GM12878 (cell line): ENCODE measurements around the gene VN1R4.

Experiments used
- BCL3 ChIP-seq: IDR thresholded peaks from 2 replicates; pipeline ENCODE4 v1.6.1; 2011; ENCODE audit warnings: borderline replicate concordance, low read depth, mild to moderate bottlenecking, moderate library complexity, low read length; ENCODE audit not compliant: insufficient read depth, poor library complexity, severe bottlenecking
- BHLHE40 ChIP-seq, 2 experiments: fragments of 450-650 bp in 1 of 2; IDR thresholded peaks; 2 replicates each; pipeline ENCODE4 v1.6.1; 2011 to 2017; ENCODE audit warnings: low read depth in 2 of 2, borderline replicate concordance in 1 of 2, improper control_type of control experiment in 1 of 2, low read length in 1 of 2, mild to moderate bottlenecking in 1 of 2
- EP300 ChIP-seq, 2 experiments: fragments of 150-350 bp in 1 of 2; IDR thresholded peaks; 2 replicates each; pipeline ENCODE4 v1.6.1; 2011 to 2012; ENCODE audit warnings: low read depth in 2 of 2, low read length in 2 of 2, borderline replicate concordance in 1 of 2, improper control_type of control experiment in 1 of 2, inconsistent platforms in 1 of 2; ENCODE audit not compliant: control insufficient read depth in 1 of 2
- EZH2 ChIP-seq: IDR thresholded peaks from 2 replicates; pipeline ENCODE4 v1.6.1; 2012; ENCODE audit warnings: low read depth, mild to moderate bottlenecking, control low read depth, inconsistent platforms, low read length, borderline replicate concordance; ENCODE audit not compliant: control insufficient read depth
- GABPA ChIP-seq: IDR thresholded peaks from 2 replicates; pipeline ENCODE4 v1.6.1; 2014; ENCODE audit warnings: antibody characterized with exemption, low read depth, mild to moderate bottlenecking, inconsistent platforms
- HDAC2 ChIP-seq: fragments of 200-600 bp; sonication (generic); IDR thresholded peaks from 2 replicates; pipeline ENCODE4 v1.6.1; 2017
- IRF4 ChIP-seq: IDR thresholded peaks from 2 replicates; pipeline ENCODE4 v1.6.1; 2011; ENCODE audit warnings: low read depth, low read length
- JUND ChIP-seq: IDR thresholded peaks from 2 replicates; pipeline ENCODE4 v1.6.1; 2012; ENCODE audit warnings: low read depth, mild to moderate bottlenecking, low read length, improper control_type of control experiment, moderate library complexity
- KAT2A ChIP-seq: conservative IDR thresholded peaks from 2 replicates; pipeline ENCODE4 v1.6.1; 2011; ENCODE audit warnings: low read depth, low read length; ENCODE audit not compliant: control insufficient read depth
- POLR2A ChIP-seq: IDR thresholded peaks from 2 replicates; pipeline ENCODE4 v1.6.1; 2011; ENCODE audit warnings: low read depth, mild to moderate bottlenecking, low read length
- RCOR1 ChIP-seq: conservative IDR thresholded peaks from 2 replicates; pipeline ENCODE4 v1.6.1; 2012; ENCODE audit warnings: low read depth, low read length, improper control_type of control experiment
- SIN3A ChIP-seq: IDR thresholded peaks from 2 replicates; pipeline ENCODE4 v1.6.1; 2012; ENCODE audit warnings: low read depth, low read length, improper control_type of control experiment
- YY1 ChIP-seq: IDR thresholded peaks from 2 replicates; pipeline ENCODE4 v1.6.1; 2011; ENCODE audit warnings: low read depth, mild to moderate bottlenecking, low read length
- TF ChIP-seq, protein P1 (sequence below), 3 experiments: IDR thresholded peaks in 2 of 3; conservative IDR thresholded peaks in 1 of 3; 2 replicates each; pipeline ENCODE4 v1.5.1; 2011; ENCODE audit warnings: low read depth in 3 of 3, low read length in 3 of 3, mild to moderate bottlenecking in 3 of 3, control low read depth in 2 of 3, moderate library complexity in 2 of 3, inconsistent platforms in 1 of 3, mixed read lengths in 1 of 3; ENCODE audit not compliant: control insufficient read depth in 2 of 3, insufficient read depth in 1 of 3; ENCODE audit errors: extremely low read depth in 1 of 3

- TF ChIP-seq, protein P1, sequence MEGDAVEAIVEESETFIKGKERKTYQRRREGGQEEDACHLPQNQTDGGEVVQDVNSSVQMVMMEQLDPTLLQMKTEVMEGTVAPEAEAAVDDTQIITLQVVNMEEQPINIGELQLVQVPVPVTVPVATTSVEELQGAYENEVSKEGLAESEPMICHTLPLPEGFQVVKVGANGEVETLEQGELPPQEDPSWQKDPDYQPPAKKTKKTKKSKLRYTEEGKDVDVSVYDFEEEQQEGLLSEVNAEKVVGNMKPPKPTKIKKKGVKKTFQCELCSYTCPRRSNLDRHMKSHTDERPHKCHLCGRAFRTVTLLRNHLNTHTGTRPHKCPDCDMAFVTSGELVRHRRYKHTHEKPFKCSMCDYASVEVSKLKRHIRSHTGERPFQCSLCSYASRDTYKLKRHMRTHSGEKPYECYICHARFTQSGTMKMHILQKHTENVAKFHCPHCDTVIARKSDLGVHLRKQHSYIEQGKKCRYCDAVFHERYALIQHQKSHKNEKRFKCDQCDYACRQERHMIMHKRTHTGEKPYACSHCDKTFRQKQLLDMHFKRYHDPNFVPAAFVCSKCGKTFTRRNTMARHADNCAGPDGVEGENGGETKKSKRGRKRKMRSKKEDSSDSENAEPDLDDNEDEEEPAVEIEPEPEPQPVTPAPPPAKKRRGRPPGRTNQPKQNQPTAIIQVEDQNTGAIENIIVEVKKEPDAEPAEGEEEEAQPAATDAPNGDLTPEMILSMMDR (IDR thresholded peaks at IDR 0.05 in 2 of 3, conservative IDR thresholded peaks at IDR 0.05 in 1 of 3; ENCODE audit: control insufficient read depth in 2 of 3, extremely low read depth in 1 of 3, insufficient read depth in 1 of 3, low read depth in 3 of 3, low read length in 3 of 3): no peak
- no peak for TF ChIP-seq POLR2A
- no peak for TF ChIP-seq IRF4
- no peak for TF ChIP-seq GABPA
- TF ChIP-seq YY1: no peak
- TF ChIP-seq RCOR1: no peak
- TF ChIP-seq EP300 (IDR thresholded peaks at IDR 0.05; ENCODE audit: borderline replicate concordance in 1 of 2, control insufficient read depth in 1 of 2, low read depth in 2 of 2, low read length in 2 of 2): no peak
- no peak for TF ChIP-seq BHLHE40 (IDR thresholded peaks at IDR 0.05; ENCODE audit: borderline replicate concordance in 1 of 2, low read depth in 2 of 2, low read length in 1 of 2)
- no peak for TF ChIP-seq JUND
- no peak for TF ChIP-seq EZH2
- TF ChIP-seq BCL3: no peak
- no peak for TF ChIP-seq HDAC2
- TF ChIP-seq SIN3A: no peak
- TF ChIP-seq KAT2A: no peak
Measured at GRCh38 chr19:53272044-53272443, 4.5 kb upstream of the VN1R4 start.
